Gastrocnemius medialis (tissue), 4 donors: ENCODE results near the gene GNG7.

ENCODE experiments used
- POLR2A ChIP-seq, 2 donors: fragments of 450-650 bp; IDR thresholded peaks; one replicate each; pipeline ENCODE4 v1.6.1; 2017; ENCODE audit warnings: antibody characterized with exemption in 2 of 2, mild to moderate bottlenecking in 2 of 2, moderate library complexity in 2 of 2
- TF ChIP-seq, protein P1 (sequence below), 5 experiments: fragments of 450-650 bp in 3 of 5; fragments of 200-600 bp in 2 of 5; sonication (generic) in 2 of 5; IDR thresholded peaks in 4 of 5; conservative IDR thresholded peaks in 1 of 5; 1 replicate in 4 of 5; 2 replicates in 1 of 5; pipeline ENCODE4 v1.5.1; 2016 to 2019; ENCODE audit warnings: antibody characterized with exemption in 5 of 5, mild to moderate bottlenecking in 3 of 5, moderate library complexity in 3 of 5

GRCh38 chr19:2549701-2550191 is 152.7 kb downstream of the GNG7 start:
- TF ChIP-seq, protein P1, sequence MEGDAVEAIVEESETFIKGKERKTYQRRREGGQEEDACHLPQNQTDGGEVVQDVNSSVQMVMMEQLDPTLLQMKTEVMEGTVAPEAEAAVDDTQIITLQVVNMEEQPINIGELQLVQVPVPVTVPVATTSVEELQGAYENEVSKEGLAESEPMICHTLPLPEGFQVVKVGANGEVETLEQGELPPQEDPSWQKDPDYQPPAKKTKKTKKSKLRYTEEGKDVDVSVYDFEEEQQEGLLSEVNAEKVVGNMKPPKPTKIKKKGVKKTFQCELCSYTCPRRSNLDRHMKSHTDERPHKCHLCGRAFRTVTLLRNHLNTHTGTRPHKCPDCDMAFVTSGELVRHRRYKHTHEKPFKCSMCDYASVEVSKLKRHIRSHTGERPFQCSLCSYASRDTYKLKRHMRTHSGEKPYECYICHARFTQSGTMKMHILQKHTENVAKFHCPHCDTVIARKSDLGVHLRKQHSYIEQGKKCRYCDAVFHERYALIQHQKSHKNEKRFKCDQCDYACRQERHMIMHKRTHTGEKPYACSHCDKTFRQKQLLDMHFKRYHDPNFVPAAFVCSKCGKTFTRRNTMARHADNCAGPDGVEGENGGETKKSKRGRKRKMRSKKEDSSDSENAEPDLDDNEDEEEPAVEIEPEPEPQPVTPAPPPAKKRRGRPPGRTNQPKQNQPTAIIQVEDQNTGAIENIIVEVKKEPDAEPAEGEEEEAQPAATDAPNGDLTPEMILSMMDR (IDR thresholded peaks at IDR 0.05 in 4 of 5, conservative IDR thresholded peaks at IDR 0.05 in 1 of 5) = no peak
- TF ChIP-seq POLR2A (IDR thresholded peaks at IDR 0.05) = no peak
